ENCODE data around the gene TTLL12.

TTLL12 gene

DNA sequence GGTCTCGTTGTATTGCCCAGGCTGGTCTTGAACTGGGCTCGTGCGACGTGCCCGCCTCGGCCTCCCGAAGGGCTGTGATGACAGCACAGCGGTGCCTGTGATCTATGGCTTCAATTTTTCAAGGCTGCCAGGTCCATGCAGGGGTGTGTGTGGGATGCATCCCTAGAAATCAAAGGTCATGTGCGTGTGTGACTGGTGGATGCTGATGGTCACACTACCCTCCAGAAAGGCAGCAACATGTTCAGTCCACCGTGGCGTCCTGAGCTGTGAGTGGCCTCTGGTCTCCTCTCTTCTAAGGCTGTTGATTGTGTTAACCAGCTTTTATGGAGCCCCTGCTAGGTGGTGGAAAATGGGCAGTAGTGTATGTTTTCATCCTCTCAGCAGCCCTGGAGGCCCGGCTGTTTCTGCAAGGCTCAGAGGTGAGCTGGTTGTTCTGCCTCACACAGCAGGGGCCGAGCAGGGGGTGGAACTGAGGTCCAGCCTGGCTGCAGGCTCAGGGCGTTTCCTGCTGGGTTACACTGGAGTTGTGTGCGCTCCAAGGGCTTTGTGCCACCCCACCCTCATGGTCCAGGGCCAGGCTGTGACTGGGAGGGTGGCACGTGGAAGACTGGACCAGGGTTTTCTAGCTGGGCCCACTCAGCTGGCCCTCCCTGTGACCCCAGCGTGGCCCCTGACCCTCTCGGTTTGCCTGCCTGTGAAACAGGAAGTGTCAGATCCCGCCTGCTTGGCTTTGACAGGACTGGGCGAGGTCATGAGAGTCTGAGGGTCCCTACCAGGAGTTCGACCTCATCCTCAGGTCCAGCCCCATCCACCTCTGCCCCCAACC is 68.7 kb downstream of the TTLL12 start:
- no peak for DNase-seq

DNA sequence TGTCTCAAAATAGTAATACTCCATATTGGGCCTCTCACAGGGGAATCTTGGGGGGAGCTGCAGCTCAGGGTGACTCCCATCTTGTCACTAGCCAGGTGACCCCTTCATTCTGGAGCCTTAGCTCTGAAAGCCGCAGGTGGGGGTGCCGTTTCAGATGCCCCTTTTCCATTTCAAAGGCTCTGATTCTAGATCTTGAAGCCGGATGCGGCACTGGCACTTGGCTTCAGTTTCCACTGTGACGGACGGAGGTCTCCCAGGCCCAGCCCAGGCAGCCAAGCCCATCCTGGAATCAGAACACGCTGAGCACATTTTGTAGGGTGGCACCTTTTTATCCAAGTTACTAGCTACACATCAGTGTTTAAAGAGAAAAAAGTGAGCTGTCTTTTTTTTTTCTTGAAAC is 70.0 kb downstream of the TTLL12 start:
- DNase-seq: no peak
